Stimulated activated CD4-positive, alpha-beta T cell treated with anti-CD3 and anti-CD28 coated beads, Interleukin-4, amount 100 ng/mL, for 1 hour (primary cell): Measurements from ENCODE around the gene DMRTC1B.
"Not testable (repeated sequence)": the region's sequence is repeated elsewhere in the genome, so short reads cannot be mapped to it uniquely, and the experiment has no call there.

Experiments used
- DNase-seq: peaks from one replicate; pipeline ENCODE4 v3.0.0-alpha.2; 2020

The DMRTC1B gene, protein sequence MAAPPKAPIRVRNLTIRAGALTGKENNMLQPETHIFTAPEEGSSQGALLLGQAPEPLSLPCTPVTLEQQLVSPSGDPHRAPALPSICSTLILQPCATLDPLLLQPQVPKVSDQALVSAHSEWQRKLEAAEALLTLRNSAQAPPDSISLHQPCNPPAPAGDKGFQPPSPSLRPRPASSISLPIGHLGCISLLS

DNA sequence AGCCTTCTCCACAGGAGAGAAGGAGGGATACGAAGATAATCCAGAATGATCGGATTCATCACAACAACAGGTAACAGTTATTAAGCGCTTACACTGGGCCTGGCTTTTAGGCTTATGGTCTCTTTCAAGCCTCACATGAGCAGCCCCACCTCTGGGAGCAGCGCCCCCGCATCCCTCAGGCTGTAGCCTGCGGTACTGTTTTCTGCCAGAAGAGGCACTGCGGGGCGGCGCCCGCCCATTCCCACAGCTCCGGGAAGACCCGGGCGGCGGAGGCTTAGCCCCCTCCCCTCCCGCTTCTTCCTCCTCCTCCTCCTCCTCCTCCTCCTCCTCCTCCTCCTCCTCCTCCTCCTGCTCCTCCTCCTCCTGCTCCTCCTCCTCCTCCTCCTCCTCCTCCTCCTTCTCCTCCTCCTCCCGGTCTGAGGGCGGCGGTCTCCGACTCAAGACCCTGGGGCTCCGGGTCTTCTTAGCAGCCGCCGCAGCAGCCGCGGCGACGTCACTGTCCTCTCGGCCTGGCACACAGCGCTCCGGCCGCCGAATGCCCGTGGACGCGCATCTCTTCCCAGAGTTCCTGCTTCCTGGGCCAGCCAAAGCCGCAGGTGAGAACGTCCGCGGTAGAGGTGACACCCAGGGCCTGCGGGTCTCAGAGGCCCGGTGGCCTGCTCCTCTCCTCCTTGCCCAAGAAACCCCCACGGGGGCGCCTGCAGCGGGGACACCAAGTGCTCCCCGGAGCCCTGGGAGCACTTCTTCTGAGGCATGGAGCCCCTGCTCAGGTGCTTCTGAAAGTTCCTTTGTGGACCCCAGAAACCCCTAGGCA lies at the start of gene DMRTC1B:
TSS of gene DMRTC1B (plus strand) at position 238 of the 814 bp plus-strand sequence. CDS start 68,246 bp downstream, outside the sequence.
- DNase-seq, result not testable (repeated sequence)

GRCh38 chrX:72727846-72728245 lies 48.8 kb upstream of the DMRTC1B start:
- no peak for DNase-seq

DNA sequence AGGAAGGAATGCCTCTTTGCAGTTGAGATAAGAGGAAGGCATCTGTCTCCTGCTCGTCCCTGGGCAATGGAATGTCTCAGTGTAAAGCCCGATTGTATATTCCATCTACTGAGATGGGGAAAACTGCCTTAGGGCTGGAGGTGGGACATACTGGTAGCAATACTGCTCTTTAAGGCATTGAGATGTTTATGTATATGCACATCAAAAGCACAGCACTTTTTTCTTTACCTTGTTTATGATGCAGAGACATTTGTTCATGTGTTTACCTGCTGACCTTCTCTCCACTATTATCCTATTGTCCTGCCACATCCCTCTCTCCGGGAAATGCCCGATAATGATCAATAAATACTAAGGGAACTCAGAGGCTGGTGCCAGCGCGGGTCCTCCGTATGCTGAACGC lies 43.1 kb upstream of the DMRTC1B start:
- not testable (repeated sequence) for DNase-seq

DNA sequence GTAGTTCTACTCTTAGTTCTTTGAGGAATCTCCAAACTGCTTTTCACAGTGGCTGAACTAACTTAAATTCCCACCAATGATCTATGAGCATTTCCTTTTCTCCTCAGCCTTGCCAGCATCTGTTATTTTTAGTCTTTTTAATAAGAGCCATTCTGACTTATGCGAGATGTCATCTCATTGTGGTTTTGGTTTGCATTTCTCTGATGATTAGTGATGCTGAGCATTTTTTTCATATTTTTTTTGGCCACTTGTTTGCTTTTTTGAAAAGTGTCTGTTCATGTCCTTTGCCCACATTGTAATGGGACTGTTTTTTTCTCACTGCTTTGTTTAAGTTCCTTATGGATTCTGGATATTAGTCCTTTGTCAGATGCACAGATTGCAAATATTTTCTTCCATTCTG lies 41.1 kb upstream of the DMRTC1B start:
- no peak for DNase-seq

DNA sequence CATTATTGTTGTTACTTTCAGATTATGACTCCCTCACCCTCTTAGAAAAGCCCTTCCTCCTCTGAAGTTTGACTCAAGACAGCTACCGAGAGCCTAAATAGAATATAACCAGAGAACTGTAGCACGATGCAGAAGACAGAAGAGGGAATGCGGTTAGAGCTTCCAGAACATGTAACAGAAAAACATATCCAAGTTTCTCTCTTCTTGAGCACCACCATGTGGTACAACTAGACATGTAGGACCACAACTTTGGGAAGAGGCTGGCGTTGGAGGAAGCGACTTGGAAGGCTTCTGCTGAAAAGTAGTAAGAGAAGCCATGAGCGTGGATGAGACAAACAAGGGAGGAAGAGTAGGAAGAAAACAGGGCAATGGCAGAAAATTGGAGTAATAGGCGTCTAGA lies 31.1 kb upstream of the DMRTC1B start:
- not testable (repeated sequence) for DNase-seq

DNA sequence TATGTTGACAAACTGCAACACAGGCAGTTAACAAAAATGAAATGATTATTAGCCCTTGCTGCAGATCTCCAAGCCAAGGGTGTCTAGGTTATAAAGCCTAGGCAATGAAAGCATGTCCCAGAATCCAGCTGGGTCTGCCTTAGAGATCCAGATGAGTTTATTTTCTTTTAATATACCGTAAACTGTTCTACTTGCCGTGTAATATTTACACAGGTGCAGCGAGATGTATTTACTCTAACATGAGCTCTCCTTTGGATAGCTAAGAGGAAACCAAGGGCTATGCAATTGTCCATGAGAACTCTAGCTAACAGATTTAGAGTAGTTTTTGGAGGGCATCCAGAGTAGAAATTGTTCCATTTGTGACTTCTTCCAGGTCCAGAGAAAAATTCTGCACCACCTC lies 28.1 kb upstream of the DMRTC1B start:
- DNase-seq, result not testable (repeated sequence)

DNA sequence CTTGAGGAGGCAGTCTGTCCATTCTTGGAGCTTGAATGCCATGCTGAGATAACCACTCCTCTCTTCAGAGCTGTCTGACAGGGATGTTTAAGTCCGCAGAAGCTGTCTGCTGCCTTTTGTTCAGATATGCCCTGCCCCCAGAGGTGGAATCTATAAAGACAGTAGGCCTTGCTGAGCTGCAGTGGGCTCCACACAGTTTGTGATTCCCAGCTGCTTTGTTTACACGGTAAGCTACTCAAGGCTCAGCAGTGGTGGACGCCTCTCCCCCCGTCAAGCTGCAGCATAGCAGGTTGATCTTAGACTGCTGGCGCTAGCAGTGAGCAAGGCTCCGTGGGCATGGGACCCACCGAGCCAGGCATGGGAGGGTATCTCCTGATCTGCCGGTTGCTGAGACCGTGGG lies 16.2 kb upstream of the DMRTC1B start:
- DNase-seq, result not testable (repeated sequence)

DNA sequence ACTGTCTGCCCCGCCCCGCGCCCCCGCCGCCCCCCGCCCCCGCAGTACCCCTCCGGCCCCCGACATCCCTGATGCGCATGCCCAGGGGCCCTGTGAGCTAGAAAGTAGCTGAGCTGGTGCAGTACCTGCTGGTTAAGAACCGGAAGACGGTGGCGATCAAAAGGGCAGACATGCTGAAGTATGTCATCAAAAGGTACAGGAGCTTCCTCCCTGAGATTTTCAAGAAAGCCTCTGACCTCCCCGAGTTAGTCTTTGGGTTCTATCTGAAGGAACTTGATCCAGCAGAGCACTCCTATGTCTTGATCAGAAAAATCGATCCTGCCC lies 739 bp downstream of the DMRTC1B start:
- DNase-seq, result not testable (repeated sequence)

GRCh38 chrX:72778146-72778545 lies 1.5 kb downstream of the DMRTC1B start:
- DNase-seq, result not testable (repeated sequence)

DNA sequence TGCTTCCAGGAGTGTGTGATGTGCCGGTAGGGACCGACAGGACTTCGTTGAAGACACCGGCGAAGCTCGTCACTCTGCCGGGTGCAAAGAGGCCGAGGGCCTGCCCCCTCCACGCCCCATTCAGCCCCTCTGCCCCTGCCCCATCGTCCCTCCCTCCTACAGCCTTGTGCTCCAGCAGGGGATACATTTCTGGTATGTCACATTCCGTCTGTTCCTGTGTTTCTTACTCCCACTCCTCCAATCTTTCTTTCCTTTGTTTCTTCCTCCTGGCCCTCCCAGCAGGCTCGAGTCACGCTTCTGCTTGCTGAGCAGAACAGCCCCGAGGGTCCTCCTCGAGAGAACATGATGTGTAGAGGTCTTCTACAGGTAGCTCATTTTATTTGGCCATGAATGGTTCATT lies 5.9 kb downstream of the DMRTC1B start, which contains the start of gene FAM236B:
TSS of gene FAM236B (minus strand) at position 101 of the 400 bp plus-strand sequence. CDS start at position 1, 100 bp downstream.
- not testable (repeated sequence) for DNase-seq

- not testable (repeated sequence) for DNase-seq
Observed at GRCh38 chrX:72783365-72783936, 6.8 kb downstream of the DMRTC1B start.

DNA sequence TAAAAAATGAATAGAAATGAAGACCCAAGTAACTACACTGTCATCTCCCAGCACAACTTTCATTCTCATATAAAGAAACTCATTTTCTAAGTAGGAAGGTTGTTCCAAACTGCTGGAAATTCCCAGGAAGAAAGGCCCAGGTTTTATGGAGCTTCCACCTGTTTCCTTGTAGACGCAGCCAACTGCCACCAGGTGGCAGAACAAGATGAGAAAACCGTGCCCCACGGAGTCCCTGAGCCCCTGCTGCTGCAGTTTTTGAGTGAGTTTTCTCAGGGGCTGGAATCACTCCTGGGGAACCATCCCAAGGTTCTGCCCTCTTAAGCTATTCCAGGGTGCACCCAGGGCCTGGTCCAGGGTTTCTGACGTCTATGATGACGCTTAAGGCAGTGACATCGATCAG lies 7.3 kb downstream of the DMRTC1B start:
- not testable (repeated sequence) for DNase-seq

DNA sequence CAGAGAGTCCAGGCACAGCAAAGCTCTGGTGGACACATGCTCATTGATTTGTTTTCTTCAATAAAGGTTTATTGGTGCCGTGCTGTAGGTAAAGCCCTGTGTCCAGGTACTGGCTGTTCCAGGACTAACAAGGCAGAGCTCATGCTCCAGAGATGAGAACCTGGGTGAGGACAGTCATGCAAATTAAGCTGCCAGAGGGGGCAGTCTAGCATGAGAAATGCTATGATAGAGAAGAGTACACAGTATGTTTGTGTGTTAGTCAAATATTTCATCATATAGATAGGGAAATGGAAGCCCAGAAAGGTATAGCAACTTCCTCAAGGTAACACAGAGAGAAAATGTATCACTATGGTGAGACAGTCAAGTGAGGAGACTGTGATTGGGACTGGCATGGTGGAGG lies 11.5 kb downstream of the DMRTC1B start:
- DNase-seq, result not testable (repeated sequence)

DNA sequence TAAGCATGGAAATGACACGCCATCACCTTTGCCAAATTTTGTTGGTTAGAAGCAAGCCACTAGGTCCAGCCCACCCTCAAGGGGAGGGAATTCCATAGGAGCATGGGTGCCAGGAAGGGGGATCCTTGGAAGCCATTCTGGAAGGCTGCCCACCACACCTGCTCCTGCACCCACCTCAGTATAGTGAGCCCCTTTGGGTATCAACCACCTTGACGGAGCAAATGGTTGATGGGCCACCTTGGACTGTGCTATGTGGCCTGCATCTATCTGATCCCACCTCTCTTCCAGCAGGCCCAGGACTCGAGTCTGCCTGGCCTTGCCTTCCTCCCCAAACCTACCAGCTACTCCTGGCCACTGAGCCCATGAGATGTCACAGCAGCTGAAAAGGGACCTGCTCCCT lies 13.7 kb downstream of the DMRTC1B start:
- DNase-seq, result not testable (repeated sequence)

DNA sequence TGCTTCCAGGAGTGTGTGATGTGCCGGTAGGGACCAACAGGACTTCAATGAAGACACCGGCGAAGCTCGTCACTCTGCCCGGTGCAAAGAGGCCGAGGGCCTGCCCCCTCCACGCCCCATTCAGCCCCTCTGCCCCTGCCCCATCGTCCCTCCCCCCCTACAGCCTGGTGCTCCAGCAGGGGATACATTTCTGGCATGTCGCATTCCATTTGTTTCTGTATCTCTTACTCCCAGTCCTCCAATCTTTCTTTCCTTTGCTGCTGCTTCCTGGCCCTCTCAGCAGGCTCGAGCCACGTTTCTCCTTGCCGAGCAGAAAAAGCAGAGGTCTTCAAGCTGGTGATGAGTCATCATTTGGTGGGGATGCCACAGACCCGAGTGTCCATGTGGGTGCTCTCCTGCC lies 31.4 kb downstream of the DMRTC1B start, which contains the start of gene FAM236D:
TSS of gene FAM236D (minus strand) at position 101 of the 400 bp plus-strand sequence. CDS start at position 1, 100 bp downstream.
- not testable (repeated sequence) for DNase-seq

GRCh38 chrX:72830701-72831100 lies 54.0 kb downstream of the DMRTC1B start:
- DNase-seq, result not testable (repeated sequence)

GRCh38 chrX:72837532-72837931 lies 60.8 kb downstream of the DMRTC1B start:
- not testable (repeated sequence) for DNase-seq

DNA sequence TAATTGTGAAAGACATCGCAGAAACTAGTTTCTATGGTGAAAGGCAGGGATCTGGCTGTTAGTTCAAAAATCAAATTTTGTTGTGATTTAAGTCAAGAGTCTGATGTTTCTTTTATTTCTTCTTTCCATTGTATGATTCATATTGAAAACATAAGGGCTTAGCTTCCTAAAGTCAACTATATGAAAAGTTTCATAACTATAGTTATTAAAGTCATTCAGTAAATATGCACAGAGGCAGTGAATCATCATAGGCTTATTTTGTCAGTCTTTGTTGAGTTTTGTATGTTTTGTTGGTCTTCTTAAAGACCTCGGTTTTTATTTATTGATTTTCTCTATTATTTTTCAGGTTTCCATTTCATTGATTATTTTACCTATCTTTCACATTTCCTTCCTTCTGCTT lies 106.2 kb downstream of the DMRTC1B start:
- not testable (repeated sequence) for DNase-seq

- DNase-seq, result not testable (repeated sequence)
Observed at GRCh38 chrX:72889740-72890139, 113.0 kb downstream of the DMRTC1B start.
